GM21423 (cell line): ENCODE data around the gene UFL1.

Source experiments
- ATAC-seq: cut with Tn5 transposase; IDR thresholded peaks from one replicate; pipeline ENCODE4 v1.9.1; 2021; ENCODE audit warnings: mild to moderate bottlenecking, moderate library complexity; ENCODE audit not compliant: unreplicated experiment

UFL1 gene

GRCh38 chr6:96570053-96570452, 48.4 kb downstream of the UFL1 start:
- ATAC-seq, result no peak

- ATAC-seq, result no peak
Observed at GRCh38 chr6:96571551-96571950, 49.9 kb downstream of the UFL1 start.

- no peak for ATAC-seq
Observed at GRCh38 chr6:96575359-96575758, 53.8 kb downstream of the UFL1 start.

GRCh38 chr6:96576221-96576620, 54.6 kb downstream of the UFL1 start:
- no peak for ATAC-seq

GRCh38 chr6:96582021-96582420, 60.4 kb downstream of the UFL1 start:
- ATAC-seq, result no peak

- no peak for ATAC-seq
Observed at GRCh38 chr6:96582436-96582835, 60.8 kb downstream of the UFL1 start.

- no peak for ATAC-seq
Observed at GRCh38 chr6:96604420-96604819, 82.8 kb downstream of the UFL1 start.
